GM23248 (cell line): Measurements from ENCODE around the gene AP2M1. TPM values are rescaled to one million over a fixed set of nuclear protein-coding genes. Genes with fewer than 3 reads are reported as not detected.

Experiments
- DNase-seq: peaks from one replicate; pipeline ENCODE4 v3.0.0-alpha.2; 2015
- H2AFZ ChIP-seq: fragments of 200-600 bp; sonication (generic); 2 replicates; pipeline ENCODE4 v1.6.1; 2016; ENCODE audit warnings: antibody characterized with exemption
- H3F3A ChIP-seq: fragments of 200-600 bp; sonication (generic); 2 replicates; pipeline ENCODE4 v1.6.1; 2016; ENCODE audit warnings: mild to moderate bottlenecking, antibody characterized with exemption, mixed run types; ENCODE audit not compliant: insufficient read depth
- H3K27ac ChIP-seq: fragments of 200-600 bp; sonication (generic); 2 replicates; pipeline ENCODE4 v1.5.1; 2016; ENCODE audit warnings: mild to moderate bottlenecking
- H3K27me3 ChIP-seq: fragments of 200-600 bp; sonication (generic); replicated peaks from 2 replicates; pipeline ENCODE4 v1.6.1; 2016; ENCODE audit warnings: mild to moderate bottlenecking; ENCODE audit not compliant: insufficient read depth
- H3K36me3 ChIP-seq: fragments of 200-600 bp; sonication (generic); 2 replicates; pipeline ENCODE4 v1.6.1; 2016; ENCODE audit warnings: low read depth, mild to moderate bottlenecking
- H3K4me1 ChIP-seq: fragments of 200-600 bp; sonication (generic); 2 replicates; pipeline ENCODE4 v1.6.1; 2016; ENCODE audit warnings: mild to moderate bottlenecking; ENCODE audit not compliant: insufficient read depth
- H3K4me2 ChIP-seq: fragments of 200-600 bp; sonication (generic); one replicate; pipeline ENCODE4 v1.6.1; 2016; ENCODE audit warnings: mild to moderate bottlenecking; ENCODE audit not compliant: unreplicated experiment
- H3K4me3 ChIP-seq: fragments of 200-600 bp; sonication (generic); 2 replicates; pipeline ENCODE4 v1.5.1; 2016; ENCODE audit warnings: mild to moderate bottlenecking
- H3K79me2 ChIP-seq: fragments of 200-600 bp; sonication (generic); 2 replicates; pipeline ENCODE4 v1.6.1; 2016; ENCODE audit warnings: mild to moderate bottlenecking; ENCODE audit not compliant: insufficient read depth
- H3K9ac ChIP-seq: fragments of 200-600 bp; sonication (generic); 2 replicates; pipeline ENCODE4 v1.6.1; 2016; ENCODE audit warnings: mild to moderate bottlenecking
- H3K9me2 ChIP-seq: fragments of 200-600 bp; sonication (generic); 2 replicates; pipeline ENCODE4 v1.6.1; 2016; ENCODE audit warnings: mixed run types, mild to moderate bottlenecking, moderate library complexity; ENCODE audit not compliant: insufficient read depth
- H3K9me3 ChIP-seq: fragments of 200-600 bp; sonication (generic); one replicate; pipeline ENCODE4 v1.6.1; 2017; ENCODE audit warnings: low read depth
- H4K20me1 ChIP-seq: fragments of 200-600 bp; sonication (generic); 2 replicates; pipeline ENCODE4 v1.6.0; 2016; ENCODE audit not compliant: insufficient read depth
- EZH2 ChIP-seq: fragments of 200-600 bp; sonication (generic); IDR thresholded peaks from 2 replicates; pipeline ENCODE4 v1.6.1; 2018; ENCODE audit warnings: antibody characterized with exemption, mild to moderate bottlenecking; ENCODE audit not compliant: insufficient read depth, poor library complexity, severe bottlenecking
- EZH2phosphoT487 ChIP-seq: fragments of 200-600 bp; sonication (generic); IDR thresholded peaks from 2 replicates; pipeline ENCODE4 v1.6.1; 2018; ENCODE audit warnings: antibody characterized with exemption, moderate library complexity, mild to moderate bottlenecking, low read depth; ENCODE audit not compliant: insufficient read depth
- WGBS, 2 experiments: methylation state at CpG; one replicate each; pipeline ENCODE4 v1.1.6; 2015 to 2017; ENCODE audit warnings: low lambda C conversion rate in 2 of 2, low coverage in 1 of 2; ENCODE audit errors: missing lambda C conversion rate in 2 of 2; 5-methylcytosine and 5-hydroxymethylcytosine counted together
- in situ Hi-C: fragments of 300-500 bp; cut with MboI; formaldehyde crosslinking; loops from 2 replicates; pipeline ENCODE4 v1.15.0; 2020
- polyA plus RNA-seq: library from polyadenylated mRNA; unstranded; fragments of >200 nt; fragmentation: Nextera tagmentation; extraction: Ambion mirVana; gene quantifications from 2 replicates; pipeline ENCODE4 v1.2.1, GENCODE V29; 2016
- total RNA-seq: library from RNA; depleted of rRNA; stranded (reverse); fragments of >200 nt; shearing (Covaris generic); gene quantifications from 2 replicates; pipeline ENCODE4 v1.2.3, GENCODE V29; 2014

The AP2M1 gene
- total and polyA plus RNA-seq, 2 experiments from 2014 or later, result 951 to 1,073 TPM

DNA sequence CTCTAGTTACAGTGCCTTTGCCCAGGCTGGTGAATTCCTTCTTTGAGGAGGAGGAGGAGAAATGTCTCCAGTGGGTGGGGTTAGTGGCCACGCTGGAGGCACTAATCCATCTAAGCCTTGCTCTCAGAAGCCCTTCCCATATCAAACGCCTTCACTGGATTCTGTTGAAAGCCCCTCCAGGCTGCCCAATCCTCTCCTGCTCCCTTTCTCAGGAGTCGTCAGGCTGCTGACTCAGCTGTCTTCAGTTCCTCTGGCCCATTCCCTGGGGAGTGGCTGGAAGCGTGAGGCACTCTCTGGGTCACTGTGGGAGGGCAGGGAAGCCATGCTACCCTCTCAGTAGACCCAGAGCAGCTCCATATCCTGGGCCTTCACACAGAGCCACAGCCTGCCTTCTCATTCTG lies 2.7 kb downstream of the AP2M1 start:
- peak; percentile 85 for DNase-seq

GRCh38 chr3:184177767-184178306 lies 3.2 kb downstream of the AP2M1 start:
- WGBS, 2 experiments, result 95 to 98% methylated on average over 12 to 14 of the region's 14 CpGs
- DNase-seq, result no peak
- in situ Hi-C loops, result no loop called here
- Histone ChIP-seq H3K79me2 (peaks cover 85% of the 10 kb centered on the region), H3K4me3 (peak overlapping the region; percentile 96), H3K9me2 (no peaks in the 10 kb centered on the region), H3K4me2 (peak overlapping the region; percentile 100), H3K9ac (peak overlapping the region; percentile 98), H3K36me3 (peaks cover 47% of the 10 kb centered on the region), H3F3A (peaks cover 83% of the 10 kb centered on the region), H3K27me3 (no peaks in the 10 kb centered on the region), H3K4me1 (peaks cover 48% of the 10 kb centered on the region), H2AFZ (no peak overlapping the region), H3K27ac (peak overlapping the region; percentile 95), H3K9me3 (no peaks in the 10 kb centered on the region), H4K20me1 (no peaks in the 10 kb centered on the region)
- TF ChIP-seq EZH2 (no peak), EZH2phosphoT487 (no peak)

More for the DNA sequence above, 2.7 kb downstream of the AP2M1 start:
- WGBS, 2 experiments, result 5 to 6% methylated on average over 4 of the region's 4 CpGs
- Histone ChIP-seq H3F3A (peaks cover 81% of the 10 kb centered on the region), H3K9me3 (no peaks in the 10 kb centered on the region), H3K4me2 (peak overlapping the region; percentile 100), H3K4me1 (peaks cover 51% of the 10 kb centered on the region), H4K20me1 (no peaks in the 10 kb centered on the region), H3K4me3 (peak overlapping the region; percentile 96), H3K79me2 (peaks cover 80% of the 10 kb centered on the region), H2AFZ (no peak overlapping the region), H3K36me3 (peaks cover 42% of the 10 kb centered on the region), H3K9ac (peak overlapping the region; percentile 98), H3K27ac (peak overlapping the region; percentile 95), H3K9me2 (no peaks in the 10 kb centered on the region), H3K27me3 (no peaks in the 10 kb centered on the region)
- in situ Hi-C loops, result no loop called here
- TF ChIP-seq EZH2phosphoT487 (no peak), EZH2 (no peak)

GRCh38 chr3:184178521-184179138 lies 4.0 kb downstream of the AP2M1 start:
- no peaks in the 10 kb centered on the region for H3K27me3 ChIP-seq
- no peaks in the 10 kb centered on the region for H3K9me3 ChIP-seq
- H3K9me2 ChIP-seq, result no peaks in the 10 kb centered on the region
- H3K4me3 ChIP-seq, result 0 out of 2 replicates have a peak overlapping the region, but pooled peaks have one; percentile 11
- H3K4me2 ChIP-seq, result peak overlapping the region; percentile 100
- H3K4me1 ChIP-seq, result peaks cover 40% of the 10 kb centered on the region
- H3K36me3 ChIP-seq, result peaks cover 55% of the 10 kb centered on the region
- WGBS, 2 experiments, result 92 to 94% methylated on average over 13 of the region's 13 CpGs
- H2AFZ ChIP-seq, result no peak overlapping the region
- TF ChIP-seq EZH2, result no peak
- peak; percentile 78 for DNase-seq
- in situ Hi-C loops, result no loop called here
- H3K9ac ChIP-seq, result peak overlapping the region; percentile 98
- H4K20me1 ChIP-seq, result no peaks in the 10 kb centered on the region
- H3K27ac ChIP-seq, result peak overlapping the region; percentile 95
- H3K79me2 ChIP-seq, result peaks cover 90% of the 10 kb centered on the region
- H3F3A ChIP-seq, result peaks cover 84% of the 10 kb centered on the region

GRCh38 chr3:184180165-184180564 lies 5.5 kb downstream of the AP2M1 start:
- peak overlapping the region; percentile 40 for H3K9ac ChIP-seq
- H4K20me1 ChIP-seq, result no peaks in the 10 kb centered on the region
- DNase-seq, result peak; percentile 85
- H3K79me2 ChIP-seq, result peaks cover 77% of the 10 kb centered on the region
- H3K4me1 ChIP-seq, result peaks cover 33% of the 10 kb centered on the region
- no peaks in the 10 kb centered on the region for H3K27me3 ChIP-seq
- no peak for TF ChIP-seq EZH2phosphoT487
- TF ChIP-seq EZH2, result no peak
- peaks cover 93% of the 10 kb centered on the region for H3F3A ChIP-seq
- H2AFZ ChIP-seq, result no peak overlapping the region
- H3K36me3 ChIP-seq, result peaks cover 62% of the 10 kb centered on the region
- no peaks in the 10 kb centered on the region for H3K9me3 ChIP-seq
- H3K4me3 ChIP-seq, result no peak overlapping the region
- H3K9me2 ChIP-seq, result no peaks in the 10 kb centered on the region
- H3K27ac ChIP-seq, result peak overlapping the region; percentile 95
- in situ Hi-C loops, result no loop called here
- 72 to 76% methylated on average over 6 of the region's 6 CpGs for WGBS, 2 experiments
- H3K4me2 ChIP-seq, result peak overlapping the region; percentile 22
